ENCODE results near the gene SIAH2. TPM values are rescaled to one million over a fixed set of nuclear protein-coding genes. Genes with fewer than 3 reads are reported as not detected.
A peak's percentile ranks its signal among the peaks of the same experiment; 100 is the strongest.

SIAH2 gene
- total RNA-seq (10 to 100 TPM; 24.5 to 40.3 (median 26.4) TPM), total RNA-seq (37.7 to 324 (median 103) reads per million in 29 experiments)
- 20.5 TPM for total RNA-seq (2013)

- H3K36me3 ChIP-seq (ENCODE audit: control insufficient read depth in 2 of 2, extremely low read depth in 1 of 2, insufficient read depth in 1 of 2, low read length in 1 of 2), result no peaks in the 10 kb centered on the region
- peak within 1 kb of the TSS; percentile 90 to 95 for H3K4me3 ChIP-seq (ENCODE audit: control insufficient read depth in 1 of 2, extremely low read depth in 1 of 2, low read length in 1 of 2)
- ATAC-seq (replicated peaks in 1 of 4) (peak; percentile 82 to 86 (median 84)), DNase-seq (peak; percentile 86 to 97 (median 92))
- peak within 1 kb of the TSS; percentile 97 for H3K27ac ChIP-seq (ENCODE audit: low read length)
- Mint-ChIP-seq H3K27me3 (no peaks in the 10 kb centered on the region), H3K4me1 (peaks cover 46 to 51% (median 48%) of the 10 kb centered on the region in 3 donors), H3K9me3 (no peaks in the 10 kb centered on the region), H3K27ac (peak within 1 kb of the TSS; percentile 99), H3K36me3 (peaks cover 1% of the 10 kb centered on the region), H3K4me3 (peak within 1 kb of the TSS; percentile 92 to 97 (median 94))
- peaks cover 20 to 31% of the 10 kb centered on the region in 2 experiments for H3K4me1 ChIP-seq (ENCODE audit: control insufficient read depth in 1 of 2, extremely low read depth in 1 of 2, insufficient read depth in 2 of 2, low read length in 2 of 2)
- H3K27me3 ChIP-seq (replicated peaks in 1 of 2; ENCODE audit: control insufficient read depth in 2 of 2, extremely low read depth in 1 of 2, insufficient read depth in 2 of 2, low read length in 1 of 2), result no peaks in the 10 kb centered on the region
- no peaks in the 10 kb centered on the region for H3K9me3 ChIP-seq
- WGBS (ENCODE audit: insufficient coverage), result under 1% methylated on average over 67 of the region's 70 CpGs
- ChIA-PET CTCF (interaction anchor here (0.6 to 2.9 kb wide), 16 partner anchors 8 to 793 kb away, joined by 3 to 20 read pairs (median 4); partner anchors contain the start of genes ERICH6 (in 1 of the 2) and SELENOT (in 1 of the 2)), POLR2A (interaction anchor here (0.6 to 3.3 kb wide), 30 partner anchors 9 to 1127 kb away, joined by 3 to 27 read pairs (median 4); partner anchors contain the start of genes SERP1 (in 2 of the 2), EIF2A (in 1 of the 2), ERICH6 (in 1 of the 2) and GPR171 (in 1 of the 2))
Observed at GRCh38 chr3:150763122-150763840, at the start of gene SIAH2. TSS of gene SIAH2 (minus strand) at chr3:150763169. CDS start at chr3:150762849, 320 bp downstream.

- Histone ChIP-seq H3K27ac (ENCODE audit: low read length) (no peak overlapping the region), H3K9me3 (no peaks in the 10 kb centered on the region), H3K4me3 (ENCODE audit: control insufficient read depth in 1 of 2, extremely low read depth in 1 of 2, low read length in 1 of 2) (no peak overlapping the region), H3K36me3 (ENCODE audit: control insufficient read depth in 2 of 2, extremely low read depth in 1 of 2, insufficient read depth in 1 of 2, low read length in 1 of 2) (no peaks in the 10 kb centered on the region), H3K27me3 (replicated peaks in 1 of 2; ENCODE audit: control insufficient read depth in 2 of 2, extremely low read depth in 1 of 2, insufficient read depth in 2 of 2, low read length in 1 of 2) (peaks cover 0 to 4% of the 10 kb centered on the region in 2 experiments), H3K4me1 (ENCODE audit: control insufficient read depth in 1 of 2, extremely low read depth in 1 of 2, insufficient read depth in 2 of 2, low read length in 2 of 2) (no peaks in the 10 kb centered on the region)
- 70% methylated on average over 2 of the region's 5 CpGs for WGBS (ENCODE audit: insufficient coverage)
- DNase-seq (no peak), ATAC-seq (replicated peaks in 1 of 4) (no peak)
- POLR2A ChIA-PET, result no interaction called here
- Mint-ChIP-seq H3K27ac (no peak overlapping the region), H3K4me3 (no peak overlapping the region), H3K36me3 (no peaks in the 10 kb centered on the region), H3K27me3 (peaks cover 0 to 17% of the 10 kb centered on the region in 2 donors), H3K4me1 (no peaks in the 10 kb centered on the region), H3K9me3 (no peaks in the 10 kb centered on the region)
- CTCF ChIA-PET, result no interaction called here
Observed at GRCh38 chr3:150811984-150812383, 49.0 kb upstream of the SIAH2 start.

- POLR2A ChIA-PET, result no interaction called here
- Mint-ChIP-seq H3K4me3 (no peak overlapping the region), H3K4me1 (no peaks in the 10 kb centered on the region), H3K27ac (no peak overlapping the region), H3K36me3 (no peaks in the 10 kb centered on the region), H3K9me3 (no peaks in the 10 kb centered on the region), H3K27me3 (peaks cover 0 to 17% of the 10 kb centered on the region in 2 donors)
- CTCF ChIA-PET, result no interaction called here
- H3K4me1 ChIP-seq (ENCODE audit: control insufficient read depth in 1 of 2, extremely low read depth in 1 of 2, insufficient read depth in 2 of 2, low read length in 2 of 2), result no peaks in the 10 kb centered on the region
- H3K36me3 ChIP-seq (ENCODE audit: control insufficient read depth in 2 of 2, extremely low read depth in 1 of 2, insufficient read depth in 1 of 2, low read length in 1 of 2), result no peaks in the 10 kb centered on the region
- no peak for ATAC-seq (replicated peaks in 1 of 4)
- no CpG with 5 or more reads among the region's 1 CpG for WGBS (ENCODE audit: insufficient coverage)
- H3K4me3 ChIP-seq (ENCODE audit: control insufficient read depth in 1 of 2, extremely low read depth in 1 of 2, low read length in 1 of 2), result no peak overlapping the region
- no peaks in the 10 kb centered on the region for H3K9me3 ChIP-seq
- H3K27me3 ChIP-seq (replicated peaks in 1 of 2; ENCODE audit: control insufficient read depth in 2 of 2, extremely low read depth in 1 of 2, insufficient read depth in 2 of 2, low read length in 1 of 2), result peaks cover 0 to 4% of the 10 kb centered on the region in 2 experiments
- no peak for DNase-seq
- H3K27ac ChIP-seq (ENCODE audit: low read length), result no peak overlapping the region
Observed at GRCh38 chr3:150810641-150811040, 47.7 kb upstream of the SIAH2 start.

- no peak for DNase-seq
- Histone ChIP-seq H3K27ac (ENCODE audit: low read length) (no peak overlapping the region), H3K4me1 (ENCODE audit: control insufficient read depth in 1 of 2, extremely low read depth in 1 of 2, insufficient read depth in 2 of 2, low read length in 2 of 2) (no peaks in the 10 kb centered on the region), H3K36me3 (ENCODE audit: control insufficient read depth in 2 of 2, extremely low read depth in 1 of 2, insufficient read depth in 1 of 2, low read length in 1 of 2) (no peaks in the 10 kb centered on the region), H3K9me3 (no peaks in the 10 kb centered on the region), H3K27me3 (replicated peaks in 1 of 2; ENCODE audit: control insufficient read depth in 2 of 2, extremely low read depth in 1 of 2, insufficient read depth in 2 of 2, low read length in 1 of 2) (no peaks in the 10 kb centered on the region), H3K4me3 (ENCODE audit: control insufficient read depth in 1 of 2, extremely low read depth in 1 of 2, low read length in 1 of 2) (no peak overlapping the region)
- H3K4me3 Mint-ChIP-seq, result no peak overlapping the region
- CTCF ChIA-PET, result interaction anchor here (0.5 to 0.9 kb wide), 4 partner anchors 85 to 148 kb away, joined by 3 to 4 read pairs (median 3); no protein-coding TSS in a partner anchor
- no peak for ATAC-seq (replicated peaks in 1 of 4)
- H3K27me3 Mint-ChIP-seq, result peaks cover 0 to 9% of the 10 kb centered on the region in 2 donors
- H3K27ac Mint-ChIP-seq, result no peak overlapping the region
- no peaks in the 10 kb centered on the region for H3K4me1 Mint-ChIP-seq
- no peaks in the 10 kb centered on the region for H3K9me3 Mint-ChIP-seq
- WGBS (ENCODE audit: insufficient coverage), result 100% methylated on average over 1 of the region's 5 CpGs
- POLR2A ChIA-PET, result interaction anchor here in 1 of 2 donors (0.6 kb wide), 1 partner anchor 350 kb away, joined by 3 read pairs; no protein-coding TSS in a partner anchor
- no peaks in the 10 kb centered on the region for H3K36me3 Mint-ChIP-seq
Observed at GRCh38 chr3:150806185-150806835, 43.3 kb upstream of the SIAH2 start.

- Mint-ChIP-seq H3K4me1 (no peaks in the 10 kb centered on the region), H3K36me3 (no peaks in the 10 kb centered on the region), H3K9me3 (no peaks in the 10 kb centered on the region), H3K27me3 (peaks cover 4 to 7% of the 10 kb centered on the region in 2 donors), H3K4me3 (no peak overlapping the region), H3K27ac (no peak overlapping the region)
- DNase-seq (no peak), ATAC-seq (replicated peaks in 1 of 4) (no peak)
- no peaks in the 10 kb centered on the region for H3K9me3 ChIP-seq
- ChIA-PET CTCF (interaction anchor here (0.6 to 2.4 kb wide), 3 partner anchors 18 to 125 kb away, joined by 3 to 6 read pairs (median 4); no protein-coding TSS in a partner anchor), POLR2A (no interaction called here)
- H3K4me1 ChIP-seq (ENCODE audit: control insufficient read depth in 1 of 2, extremely low read depth in 1 of 2, insufficient read depth in 2 of 2, low read length in 2 of 2), result no peaks in the 10 kb centered on the region
- no peaks in the 10 kb centered on the region for H3K36me3 ChIP-seq (ENCODE audit: control insufficient read depth in 2 of 2, extremely low read depth in 1 of 2, insufficient read depth in 1 of 2, low read length in 1 of 2)
- no peak overlapping the region for H3K4me3 ChIP-seq (ENCODE audit: control insufficient read depth in 1 of 2, extremely low read depth in 1 of 2, low read length in 1 of 2)
- 67% methylated on average over 1 of the region's 2 CpGs for WGBS (ENCODE audit: insufficient coverage)
- no peak overlapping the region for H3K27ac ChIP-seq (ENCODE audit: low read length)
- H3K27me3 ChIP-seq (replicated peaks in 1 of 2; ENCODE audit: control insufficient read depth in 2 of 2, extremely low read depth in 1 of 2, insufficient read depth in 2 of 2, low read length in 1 of 2), result no peaks in the 10 kb centered on the region
Observed at GRCh38 chr3:150805354-150805753, 42.4 kb upstream of the SIAH2 start.

- Histone ChIP-seq H3K4me3 (ENCODE audit: control insufficient read depth in 1 of 2, extremely low read depth in 1 of 2, low read length in 1 of 2) (no peak overlapping the region), H3K9me3 (no peaks in the 10 kb centered on the region), H3K4me1 (ENCODE audit: control insufficient read depth in 1 of 2, extremely low read depth in 1 of 2, insufficient read depth in 2 of 2, low read length in 2 of 2) (peaks cover 0 to under 1% of the 10 kb centered on the region in 2 experiments), H3K36me3 (ENCODE audit: control insufficient read depth in 2 of 2, extremely low read depth in 1 of 2, insufficient read depth in 1 of 2, low read length in 1 of 2) (no peaks in the 10 kb centered on the region), H3K27ac (ENCODE audit: low read length) (no peak overlapping the region), H3K27me3 (replicated peaks in 1 of 2; ENCODE audit: control insufficient read depth in 2 of 2, extremely low read depth in 1 of 2, insufficient read depth in 2 of 2, low read length in 1 of 2) (no peaks in the 10 kb centered on the region)
- no peak for DNase-seq
- peaks cover 4 to 9% of the 10 kb centered on the region in 2 donors for H3K27me3 Mint-ChIP-seq
- ChIA-PET POLR2A (no interaction called here), CTCF (interaction anchor here (0.6 to 2.4 kb wide), 3 partner anchors 11 to 425 kb away, joined by 3 to 6 read pairs (median 3); no protein-coding TSS in a partner anchor)
- H3K4me3 Mint-ChIP-seq, result no peak overlapping the region
- H3K4me1 Mint-ChIP-seq, result peaks cover 0 to under 1% (median 0%) of the 10 kb centered on the region in 3 donors
- no peaks in the 10 kb centered on the region for H3K36me3 Mint-ChIP-seq
- no peaks in the 10 kb centered on the region for H3K9me3 Mint-ChIP-seq
- ATAC-seq (replicated peaks in 1 of 4), result no peak
- H3K27ac Mint-ChIP-seq, result no peak overlapping the region
- WGBS (ENCODE audit: insufficient coverage), result 94% methylated on average over 2 of the region's 9 CpGs
Observed at GRCh38 chr3:150803440-150803985, 40.5 kb upstream of the SIAH2 start.

Data from T-cell (primary cell).